ENCODE data around the gene ATF4.

- TF ChIP-seq EZH2 (IDR thresholded peaks at IDR 0.05; ENCODE audit: low read length, unreplicated experiment) (no peak), CTCF (conservative IDR thresholded peaks at IDR 0.05; ENCODE audit: low read depth, low read length) (no peak), EZH2phosphoT487 (IDR thresholded peaks at IDR 0.05; ENCODE audit: borderline replicate concordance, low read length) (no peak)
Measured at GRCh38 chr22:39476664-39477063, 43.7 kb upstream of the ATF4 start.
